ENCODE results near the gene DHCR24. TPM values are rescaled to one million over a fixed set of nuclear protein-coding genes. Genes with fewer than 3 reads are reported as not detected.

DHCR24 gene
- total RNA-seq, 4 donors from 2014 or later = 167 to 525 (median 389) TPM

- WGBS = 87% methylated on average over 8 of the region's 12 CpGs
- H3K9me3 ChIP-seq = no peaks in the 10 kb centered on the region
- no peaks in the 10 kb centered on the region for H3K27me3 ChIP-seq
- peaks cover 9% of the 10 kb centered on the region for H3K4me1 ChIP-seq
- H3K27ac ChIP-seq = no peak overlapping the region
- TF ChIP-seq CTCF (IDR thresholded peaks at IDR 0.05) (peak in 1 of 2 donors; percentile 24), POLR2A (IDR thresholded peaks at IDR 0.05) (no peak)
- H3K36me3 ChIP-seq = no peaks in the 10 kb centered on the region
- peak; percentile 50 to 71 for DNase-seq (ENCODE audit: low spot score in 2 of 2)
- H3K4me3 ChIP-seq = no peak overlapping the region
Measured at GRCh38 chr1:54808443-54809207, 78.4 kb downstream of the DHCR24 start.

GRCh38 chr1:54807756-54808155 lies 79.2 kb downstream of the DHCR24 start:
- H3K36me3 ChIP-seq = no peaks in the 10 kb centered on the region
- 83% methylated on average over 7 of the region's 7 CpGs for WGBS
- peak; percentile 22 to 29 for DNase-seq (ENCODE audit: low spot score in 2 of 2)
- H3K27ac ChIP-seq = no peak overlapping the region
- peaks cover 9% of the 10 kb centered on the region for H3K4me1 ChIP-seq
- no peak overlapping the region for H3K4me3 ChIP-seq
- TF ChIP-seq EP300 (IDR thresholded peaks at IDR 0.05) = no peak
- TF ChIP-seq POLR2AphosphoS5 (IDR thresholded peaks at IDR 0.05) = no peak
- no peak for TF ChIP-seq POLR2A (IDR thresholded peaks at IDR 0.05)
- no peak for TF ChIP-seq CTCF (IDR thresholded peaks at IDR 0.05)
- no peaks in the 10 kb centered on the region for H3K27me3 ChIP-seq
- no peaks in the 10 kb centered on the region for H3K9me3 ChIP-seq

- no peaks in the 10 kb centered on the region for H3K36me3 ChIP-seq
- peak; percentile 47 to 49 for DNase-seq (ENCODE audit: low spot score in 2 of 2)
- peaks cover 9% of the 10 kb centered on the region for H3K4me1 ChIP-seq
- WGBS = 66% methylated on average over 5 of the region's 11 CpGs
- H3K27ac ChIP-seq = no peak overlapping the region
- TF ChIP-seq CTCF (IDR thresholded peaks at IDR 0.05) (no peak), POLR2A (IDR thresholded peaks at IDR 0.05) (no peak), POLR2AphosphoS5 (IDR thresholded peaks at IDR 0.05) (no peak), EP300 (IDR thresholded peaks at IDR 0.05) (no peak)
- H3K4me3 ChIP-seq = no peak overlapping the region
- peaks cover 3% of the 10 kb centered on the region for H3K27me3 ChIP-seq
- H3K9me3 ChIP-seq = no peaks in the 10 kb centered on the region
Measured at GRCh38 chr1:54806931-54807611, 79.9 kb downstream of the DHCR24 start.

GRCh38 chr1:54805981-54806381 lies 81.0 kb downstream of the DHCR24 start:
- no peak overlapping the region for H3K4me3 ChIP-seq
- DNase-seq (ENCODE audit: low spot score in 2 of 2) = peak; percentile 46 to 67
- no peaks in the 10 kb centered on the region for H3K9me3 ChIP-seq
- H3K4me1 ChIP-seq = peaks cover 19% of the 10 kb centered on the region
- H3K27me3 ChIP-seq = peaks cover 12% of the 10 kb centered on the region
- 73% methylated on average over 13 of the region's 35 CpGs for WGBS
- no peak overlapping the region for H3K27ac ChIP-seq
- no peaks in the 10 kb centered on the region for H3K36me3 ChIP-seq
- TF ChIP-seq POLR2A (IDR thresholded peaks at IDR 0.05) = no peak
- TF ChIP-seq CTCF (IDR thresholded peaks at IDR 0.05) = no peak
- TF ChIP-seq EP300 (IDR thresholded peaks at IDR 0.05) = no peak
- no peak for TF ChIP-seq POLR2AphosphoS5 (IDR thresholded peaks at IDR 0.05)

GRCh38 chr1:54805466-54805865 lies 81.5 kb downstream of the DHCR24 start:
- TF ChIP-seq POLR2A (IDR thresholded peaks at IDR 0.05) (no peak), EP300 (IDR thresholded peaks at IDR 0.05) (no peak), CTCF (IDR thresholded peaks at IDR 0.05) (no peak), POLR2AphosphoS5 (IDR thresholded peaks at IDR 0.05) (no peak)
- Histone ChIP-seq H3K4me1 (peaks cover 20% of the 10 kb centered on the region), H3K9me3 (no peaks in the 10 kb centered on the region), H3K36me3 (no peaks in the 10 kb centered on the region), H3K4me3 (no peak overlapping the region), H3K27ac (no peak overlapping the region), H3K27me3 (peaks cover 16% of the 10 kb centered on the region)
- WGBS = 93% methylated on average over 3 of the region's 3 CpGs
- DNase-seq (ENCODE audit: low spot score in 2 of 2) = peak; percentile 8 to 53

Measured in suprapubic skin (tissue), 4 donors.